ENCODE measurements around the gene RSAD1.

RSAD1 gene

GRCh38 chr17:50519141-50519834 is 40.6 kb downstream of the RSAD1 start:
- DNase-seq (ENCODE audit: low spot score), result no peak

- no peak for DNase-seq (ENCODE audit: low spot score)
Measured at GRCh38 chr17:50520483-50520882, 41.8 kb downstream of the RSAD1 start.

GRCh38 chr17:50521514-50521913 is 42.9 kb downstream of the RSAD1 start:
- DNase-seq (ENCODE audit: low spot score), result no peak

GRCh38 chr17:50522766-50523165 is 44.1 kb downstream of the RSAD1 start:
- DNase-seq (ENCODE audit: low spot score), result no peak

GRCh38 chr17:50523208-50523607 is 44.5 kb downstream of the RSAD1 start:
- no peak for DNase-seq (ENCODE audit: low spot score)

GRCh38 chr17:50524838-50525237 is 46.2 kb downstream of the RSAD1 start:
- no peak for DNase-seq (ENCODE audit: low spot score)

- DNase-seq (ENCODE audit: low spot score), result no peak
Measured at GRCh38 chr17:50527155-50527762, 48.6 kb downstream of the RSAD1 start.

GRCh38 chr17:50527949-50528474 is 49.4 kb downstream of the RSAD1 start:
- no peak for DNase-seq (ENCODE audit: low spot score)

- DNase-seq (ENCODE audit: low spot score), result no peak
Measured at GRCh38 chr17:50529849-50530248, 51.2 kb downstream of the RSAD1 start.

GRCh38 chr17:50531428-50532025 is 52.9 kb downstream of the RSAD1 start:
- DNase-seq (ENCODE audit: low spot score), result no peak

GRCh38 chr17:50532452-50533024 is 53.9 kb downstream of the RSAD1 start, which contains the start of gene EPN3:
TSS of gene EPN3 (plus strand) at chr17:50532735. CDS start at chr17:50536557, 3,822 bp downstream.
- DNase-seq (ENCODE audit: low spot score), result no peak

GRCh38 chr17:50533185-50533584 is 54.5 kb downstream of the RSAD1 start:
- DNase-seq (ENCODE audit: low spot score), result no peak

- no peak for DNase-seq (ENCODE audit: low spot score)
Measured at GRCh38 chr17:50533720-50534148, 55.1 kb downstream of the RSAD1 start.

- no peak for DNase-seq (ENCODE audit: low spot score)
Measured at GRCh38 chr17:50534222-50534978, 55.7 kb downstream of the RSAD1 start.

GRCh38 chr17:50534979-50535326 is 56.3 kb downstream of the RSAD1 start:
- DNase-seq (ENCODE audit: low spot score), result no peak

- DNase-seq (ENCODE audit: low spot score), result no peak
Measured at GRCh38 chr17:50535407-50535806, 56.7 kb downstream of the RSAD1 start.
